H1 (cell line): ENCODE results near the gene INPP5A. TPM values are rescaled to one million over a fixed set of nuclear protein-coding genes. Genes with fewer than 3 reads are reported as not detected.

ENCODE experiments used
- CTCF ChIA-PET: fragments of 300-600 bp; sonication (Branson Sonifier 250); formaldehyde crosslinking; loops from one replicate; lab custom pipeline; 2021; ENCODE audit not compliant: partially characterized antibody; lab: Charles Lee
- POLR2A ChIA-PET: fragments of 300-600 bp; sonication (Branson Sonifier 250); formaldehyde crosslinking; loops from one replicate; lab custom pipeline; 2021; ENCODE audit warnings: inconsistent platforms; ENCODE audit not compliant: partially characterized antibody; lab: Charles Lee
- DNase-seq, 2 experiments: peaks; one replicate each; pipeline versions ENCODE4 v3.0.0 to v3.0.0-alpha.2; 2010 to 2022; ENCODE audit warnings: low spot score in 2 of 2, low read depth in 1 of 2, mixed read lengths in 1 of 2
- FAIRE-seq: peaks from 2 replicates; lab custom pipeline; 2011; peaks lifted over from hg19 to GRCh38; lab: Jason Lieb, UNC
- H2AFZ ChIP-seq: 2 replicates; pipeline ENCODE4 v1.8.1; 2012; ENCODE audit warnings: low read length, inconsistent platforms
- H2AK5ac ChIP-seq: 2 replicates; pipeline ENCODE4 v1.6.1; 2013; ENCODE audit warnings: low read depth, low read length
- H2BK120ac ChIP-seq: replicated peaks from 2 replicates; pipeline ENCODE3; 2013; ENCODE audit warnings: low read depth, low read length, inconsistent platforms
- H2BK12ac ChIP-seq: 2 replicates; pipeline ENCODE4 v1.6.1; 2013; ENCODE audit warnings: low read depth, low read length
- H2BK15ac ChIP-seq: 2 replicates; pipeline ENCODE4 v1.6.1; 2013; ENCODE audit warnings: low read length
- H2BK20ac ChIP-seq: 2 replicates; pipeline ENCODE4 v1.6.1; 2013; ENCODE audit warnings: low read length
- H2BK5ac ChIP-seq: 2 replicates; pipeline ENCODE4 v1.6.1; 2013; ENCODE audit warnings: low read depth, low read length
- H3K14ac ChIP-seq: 2 replicates; pipeline ENCODE4 v1.6.1; 2013; ENCODE audit warnings: inconsistent platforms; ENCODE audit not compliant: insufficient read length
- H3K18ac ChIP-seq: 2 replicates; pipeline ENCODE4 v1.6.1; 2013; ENCODE audit warnings: low read length; ENCODE audit errors: extremely low read depth
- H3K23ac ChIP-seq: 2 replicates; pipeline ENCODE4 v1.6.1; 2013; ENCODE audit warnings: inconsistent platforms; ENCODE audit not compliant: insufficient read length
- H3K23me2 ChIP-seq: 2 replicates; pipeline ENCODE4 v1.6.1; 2013; ENCODE audit warnings: low read depth, low read length
- H3K27ac ChIP-seq: 2 replicates; pipeline ENCODE4 v1.6.1; 2011; ENCODE audit warnings: low read depth, low read length, inconsistent platforms
- H3K27me3 ChIP-seq, 4 experiments: replicated peaks in 1 of 4; 1 replicate in 1 of 4; 2 replicates in 3 of 4; pipeline versions ENCODE4 v1.6.1 to v1.8.1; 2011 to 2013; ENCODE audit warnings: low read length in 3 of 4, mild to moderate bottlenecking in 3 of 4, inconsistent platforms in 2 of 4, mixed read lengths in 2 of 4, moderate library complexity in 1 of 4; ENCODE audit not compliant: control insufficient read depth in 3 of 4, insufficient read depth in 3 of 4; ENCODE audit errors: extremely low read depth in 1 of 4
- H3K36me3 ChIP-seq, 4 experiments: 2 replicates each; pipeline versions ENCODE4 v1.6.1 to v1.8.1; 2011 to 2013; ENCODE audit warnings: mild to moderate bottlenecking in 4 of 4, low read length in 3 of 4, moderate library complexity in 2 of 4, control low read depth in 1 of 4, inconsistent platforms in 1 of 4; ENCODE audit not compliant: insufficient read depth in 4 of 4, control insufficient read depth in 2 of 4
- H3K4ac ChIP-seq: replicated peaks from 2 replicates; pipeline ENCODE3; 2013; ENCODE audit warnings: low read length, low read depth, mixed read lengths, inconsistent platforms; ENCODE audit not compliant: insufficient read length
- H3K4me1 ChIP-seq, 4 experiments: replicated peaks in 1 of 4; 1 replicate in 1 of 4; 2 replicates in 3 of 4; pipeline versions ENCODE4 v1.6.1 to v1.8.1; 2011 to 2013; ENCODE audit warnings: low read length in 3 of 4, inconsistent platforms in 2 of 4, mixed read lengths in 1 of 4; ENCODE audit not compliant: insufficient read depth in 4 of 4, control insufficient read depth in 3 of 4
- H3K4me2 ChIP-seq, 2 experiments: 2 replicates each; pipeline versions ENCODE4 v1.6.1 to v1.8.1; 2011 to 2013; ENCODE audit warnings: low read depth in 2 of 2, low read length in 2 of 2, control low read depth in 1 of 2, inconsistent platforms in 1 of 2, mild to moderate bottlenecking in 1 of 2; ENCODE audit not compliant: insufficient read depth in 1 of 2
- H3K4me3 ChIP-seq, 4 experiments: fragments of 200-600, 300-600 bp in 1 of 4; sonication (generic), shearing (Covaris generic), sonication (Bioruptor Twin) in 1 of 4; 2 replicates each; pipeline versions ENCODE4 v1.5.1 to v1.8.1; 2011 to 2016; ENCODE audit warnings: low read length in 4 of 4, low read depth in 3 of 4, control low read depth in 2 of 4, inconsistent platforms in 2 of 4, mild to moderate bottlenecking in 2 of 4, mixed read lengths in 1 of 4, moderate library complexity in 1 of 4; ENCODE audit not compliant: insufficient read depth in 2 of 4; ENCODE audit errors: extremely low read depth in 1 of 4
- H3K56ac ChIP-seq: replicated peaks from 2 replicates; pipeline ENCODE3; 2013; ENCODE audit warnings: low read depth, mild to moderate bottlenecking, mixed read lengths, low read length, inconsistent platforms; ENCODE audit not compliant: insufficient read length
- H3K79me1 ChIP-seq: 2 replicates; pipeline ENCODE4 v1.6.1; 2013; ENCODE audit warnings: low read depth, low read length, control low read depth
- H3K79me2 ChIP-seq, 2 experiments: 2 replicates each; pipeline versions ENCODE4 v1.6.1 to v1.8.1; 2012 to 2013; ENCODE audit warnings: low read length in 2 of 2, mild to moderate bottlenecking in 2 of 2, inconsistent platforms in 1 of 2; ENCODE audit not compliant: insufficient read depth in 2 of 2, control insufficient read depth in 1 of 2
- H3K9ac ChIP-seq, 4 experiments: replicated peaks in 1 of 4; 1 replicate in 1 of 4; 2 replicates in 3 of 4; pipeline versions ENCODE4 v1.6.1 to v1.8.1; 2011 to 2013; ENCODE audit warnings: low read depth in 3 of 4, low read length in 3 of 4, control low read depth in 2 of 4, mild to moderate bottlenecking in 2 of 4, moderate library complexity in 2 of 4, inconsistent platforms in 1 of 4; ENCODE audit errors: extremely low read depth in 1 of 4
- H3K9me3 ChIP-seq, 2 experiments: 2 replicates each; pipeline versions ENCODE4 v1.6.1 to v1.8.1; 2012 to 2013; ENCODE audit warnings: mild to moderate bottlenecking in 2 of 2, moderate library complexity in 2 of 2, control low read depth in 1 of 2, inconsistent platforms in 1 of 2, low read depth in 1 of 2, low read length in 1 of 2, mixed read lengths in 1 of 2; ENCODE audit not compliant: insufficient read depth in 2 of 2
- H4K20me1 ChIP-seq, 2 experiments: replicated peaks in 1 of 2; 2 replicates each; pipeline versions ENCODE3 to v1.8.1; 2011 to 2013; ENCODE audit warnings: inconsistent platforms in 2 of 2, low read length in 2 of 2, mild to moderate bottlenecking in 1 of 2; ENCODE audit not compliant: insufficient read depth in 2 of 2, control insufficient read depth in 1 of 2
- H4K5ac ChIP-seq: 2 replicates; pipeline ENCODE4 v1.6.1; 2013; ENCODE audit warnings: low read length, low read depth, mixed read lengths, inconsistent platforms; ENCODE audit not compliant: insufficient read length
- H4K8ac ChIP-seq: 2 replicates; pipeline ENCODE4 v1.8.0; 2013; ENCODE audit warnings: mild to moderate bottlenecking, moderate library complexity, low read length, inconsistent platforms; ENCODE audit not compliant: insufficient read depth; ENCODE audit errors: extremely low read depth
- H4K91ac ChIP-seq: replicated peaks from 2 replicates; pipeline ENCODE3; 2013; ENCODE audit warnings: low read length, mixed read lengths, inconsistent platforms; ENCODE audit not compliant: insufficient read length
- BACH1 ChIP-seq: IDR thresholded peaks from 2 replicates; pipeline ENCODE4 v1.6.1; 2012; ENCODE audit warnings: low read length, improper control_type of control experiment
- BCL11A ChIP-seq, 2 experiments: IDR thresholded peaks; one replicate each; pipeline ENCODE4 v1.6.1; 2011; ENCODE audit warnings: low read depth in 2 of 2, low read length in 2 of 2, mild to moderate bottlenecking in 2 of 2
- CTBP2 ChIP-seq: IDR thresholded peaks from 2 replicates; pipeline ENCODE4 v1.7.0; 2011; ENCODE audit warnings: borderline replicate concordance, mild to moderate bottlenecking, moderate library complexity, mixed read lengths, low read length; ENCODE audit not compliant: insufficient read depth, insufficient read length
- E2F6 ChIP-seq: IDR thresholded peaks from 2 replicates; pipeline ENCODE4 v1.6.1; 2012; ENCODE audit warnings: inconsistent platforms
- EP300 ChIP-seq, 2 experiments: IDR thresholded peaks; 1 replicate in 1 of 2; 2 replicates in 1 of 2; pipeline ENCODE4 v1.6.1; 2011 to 2012; ENCODE audit warnings: low read depth in 2 of 2, low read length in 2 of 2, mild to moderate bottlenecking in 2 of 2, borderline replicate concordance in 1 of 2, inconsistent platforms in 1 of 2, moderate library complexity in 1 of 2
- KDM1A ChIP-seq: fragments of 200-600, 300-600 bp; sonication (generic); IDR thresholded peaks from 2 replicates; pipeline ENCODE4 v1.7.1; 2016; ENCODE audit warnings: mild to moderate bottlenecking, low read length, borderline replicate concordance
- MAX ChIP-seq: IDR thresholded peaks from 2 replicates; pipeline ENCODE4 v1.6.1; 2012; ENCODE audit warnings: inconsistent platforms
- RAD21 ChIP-seq, 2 experiments: IDR thresholded peaks in 1 of 2; conservative IDR thresholded peaks in 1 of 2; 2 replicates each; pipeline ENCODE4 v1.6.1; 2011; ENCODE audit warnings: low read depth in 2 of 2, low read length in 2 of 2, improper control_type of control experiment in 1 of 2, inconsistent platforms in 1 of 2, mild to moderate bottlenecking in 1 of 2, moderate library complexity in 1 of 2
- RFX5 ChIP-seq: IDR thresholded peaks from 2 replicates; pipeline ENCODE4 v1.6.1; 2011; ENCODE audit warnings: low read depth, low read length, improper control_type of control experiment, borderline replicate concordance
- SP2 ChIP-seq: IDR thresholded peaks from 2 replicates; pipeline ENCODE4 v1.6.1; 2012; ENCODE audit warnings: mild to moderate bottlenecking, low read length, inconsistent platforms
- SP4 ChIP-seq: IDR thresholded peaks from 2 replicates; pipeline ENCODE4 v1.6.1; 2012; ENCODE audit warnings: low read length, inconsistent platforms
- WGBS, 2 experiments: shearing (Covaris generic) in 1 of 2; methylation state at CpG; one replicate each; pipeline versions ENCODE4 v1.1.6 to v1.1.7; 2013 to 2015; ENCODE audit warnings: low lambda C conversion rate in 2 of 2, mixed read lengths in 2 of 2, inconsistent platforms in 1 of 2, low coverage in 1 of 2, missing lambda C conversion rate in 1 of 2; ENCODE audit not compliant: insufficient replicate concordance in 2 of 2, insufficient coverage in 1 of 2, insufficient read length in 1 of 2; ENCODE audit errors: extremely low coverage in 1 of 2, missing lambda C conversion rate in 1 of 2; 5-methylcytosine and 5-hydroxymethylcytosine counted together
- polyA plus RNA-seq, 7 experiments: library from polyadenylated mRNA; depleted of rRNA in 3 of 7; stranded (reverse) in 5 of 7; unstranded in 2 of 7; fragments of >200 nt in 5 of 7; fragments of 200-250 nt in 2 of 7; gene quantifications; 1 replicate in 5 of 7; 2 replicates in 1 of 7; 4 replicates in 1 of 7; pipeline versions ENCODE4 v1.2.1 to v1.2.3, GENCODE V29; 2011 to 2013; ENCODE audit warnings: missing spikeins in 2 of 7, mixed read lengths in 2 of 7
- total RNA-seq: library from RNA; stranded (reverse); fragmentation: NEBNext Ultra II Directional; extraction: Animal tissue kit (Norgen Biotek cat#: 25700); gene quantifications from 2 replicates; pipeline ENCODE4 v1.2.1, GENCODE V29; 2021

INPP5A gene
- total and polyA plus RNA-seq, 2 of the 8 experiments (the other 6 are each of a cell fraction or from before 2014, with no cell fraction given): 19.7 to 27.5 TPM

- peaks cover 6% of the 10 kb centered on the region for H3K79me1 ChIP-seq
- no peak overlapping the region for H2BK15ac ChIP-seq
- H3K23me2 ChIP-seq: no peaks in the 10 kb centered on the region
- DNase-seq (no peak), FAIRE-seq (no peak)
- H2AFZ ChIP-seq: no peak overlapping the region
- H4K20me1 ChIP-seq: peaks cover 0 to 11% of the 10 kb centered on the region in 2 experiments
- no peak overlapping the region for H3K27ac ChIP-seq
- H3K79me2 ChIP-seq: no peaks in the 10 kb centered on the region; a peak in 1 of 4 replicates
- H3K9me3 ChIP-seq: peaks cover 0 to 3% of the 10 kb centered on the region in 2 experiments; a peak in 1 of 4 replicates
- H3K4me3 ChIP-seq: no peak overlapping the region
- H2BK120ac ChIP-seq: no peak overlapping the region
- H2BK12ac ChIP-seq: no peak overlapping the region
- H4K5ac ChIP-seq: no peak overlapping the region
- no peak overlapping the region for H3K9ac ChIP-seq
- H3K23ac ChIP-seq: no peak overlapping the region
- H4K8ac ChIP-seq: no peak overlapping the region
- H3K14ac ChIP-seq: no peak overlapping the region
- peak overlapping the region; percentile 15; the same call in 1 of the 2 replicates for H2AK5ac ChIP-seq
- 89% methylated on average over 12 of the region's 12 CpGs; no CpG with 5 or more reads in 1 of the 2 experiments for WGBS, 2 experiments
- POLR2A ChIA-PET: no interaction called here
- no peak overlapping the region for H3K4me2 ChIP-seq
- no peak overlapping the region for H3K18ac ChIP-seq
- no peaks in the 10 kb centered on the region for H3K27me3 ChIP-seq
- CTCF ChIA-PET: interaction anchor here (1.3 to 1.5 kb wide), 3 partner anchors 13 to 225 kb away, joined by 3 to 5 read pairs (median 3); no protein-coding TSS in a partner anchor
- H4K91ac ChIP-seq: no peak overlapping the region
- no peaks in the 10 kb centered on the region; a peak in 3 of 7 replicates for H3K4me1 ChIP-seq
- H2BK20ac ChIP-seq: no peak overlapping the region
- no peak overlapping the region for H2BK5ac ChIP-seq
- no peaks in the 10 kb centered on the region for H3K36me3 ChIP-seq
- H3K56ac ChIP-seq: no peak overlapping the region
- no peak overlapping the region for H3K4ac ChIP-seq
- TF ChIP-seq CTBP2 (no peak), BACH1 (no peak), MAX (no peak), KDM1A (no peak), EP300 (IDR thresholded peaks at IDR 0.05; ENCODE audit: borderline replicate concordance in 1 of 2, low read depth in 2 of 2, low read length in 2 of 2) (no peak), SP4 (no peak), BCL11A (IDR thresholded peaks at IDR 0.05; ENCODE audit: low read depth in 2 of 2, low read length in 2 of 2) (no peak), RAD21 (IDR thresholded peaks at IDR 0.05 in 1 of 2, conservative IDR thresholded peaks at IDR 0.05 in 1 of 2; ENCODE audit: low read depth in 2 of 2, low read length in 2 of 2) (no peak), SP2 (no peak), E2F6 (no peak), RFX5 (no peak)
These were observed 146.7 kb downstream of the INPP5A start for GRCh38 chr10:132684164-132684891.
